Measurements from ENCODE around the gene CXXC5.

Gene CXXC5

GRCh38 chr5:139638090-139638735, 9.9 kb upstream of the CXXC5 start:
- no peak overlapping the region for H3K4me3 ChIP-seq (ENCODE audit: low read depth, low read length)

DNA sequence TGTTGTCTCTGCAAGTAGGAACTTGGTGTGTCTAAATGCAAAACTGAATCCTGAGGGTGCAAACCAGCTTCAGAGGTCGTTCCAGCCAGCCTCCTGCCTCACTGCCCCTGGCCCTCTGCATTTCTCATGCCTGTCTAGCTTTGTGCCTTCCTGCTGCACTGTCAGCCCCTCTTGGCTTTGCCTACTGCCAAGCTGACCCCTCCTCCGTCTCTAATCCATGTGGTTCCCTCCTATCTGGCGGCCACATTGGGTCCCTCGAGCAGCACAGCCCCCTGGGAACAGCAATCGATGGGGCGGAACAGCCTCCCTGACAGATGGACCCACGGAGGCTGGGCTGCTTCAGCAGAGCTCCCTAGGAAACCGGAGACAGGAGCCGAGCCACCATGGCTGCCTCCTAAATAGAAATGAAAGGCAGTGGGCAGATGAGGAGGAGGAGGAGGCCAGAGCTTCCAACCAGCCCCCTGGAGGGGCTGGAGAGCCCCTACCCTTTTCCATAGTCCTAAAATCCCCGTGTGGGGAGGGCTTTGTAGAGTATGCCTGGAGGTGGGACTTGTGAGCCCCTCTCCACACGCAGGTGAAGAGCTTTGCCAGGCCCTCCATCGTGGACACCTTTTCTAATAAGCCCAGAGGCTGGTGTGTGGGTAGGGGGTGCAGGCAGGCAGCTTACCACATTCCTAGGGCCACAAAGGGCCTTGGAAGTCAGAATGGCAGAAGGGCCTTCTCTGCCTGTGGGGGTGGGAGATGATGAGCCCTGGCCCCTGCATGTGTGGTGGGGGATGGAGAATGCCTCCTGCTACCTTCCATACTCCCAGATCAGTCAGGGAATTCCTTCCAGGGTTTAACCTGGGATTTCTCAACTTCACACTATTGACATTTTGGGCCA, 9.2 kb upstream of the CXXC5 start:
- no peak overlapping the region for H3K4me3 ChIP-seq (ENCODE audit: low read depth, low read length)

DNA sequence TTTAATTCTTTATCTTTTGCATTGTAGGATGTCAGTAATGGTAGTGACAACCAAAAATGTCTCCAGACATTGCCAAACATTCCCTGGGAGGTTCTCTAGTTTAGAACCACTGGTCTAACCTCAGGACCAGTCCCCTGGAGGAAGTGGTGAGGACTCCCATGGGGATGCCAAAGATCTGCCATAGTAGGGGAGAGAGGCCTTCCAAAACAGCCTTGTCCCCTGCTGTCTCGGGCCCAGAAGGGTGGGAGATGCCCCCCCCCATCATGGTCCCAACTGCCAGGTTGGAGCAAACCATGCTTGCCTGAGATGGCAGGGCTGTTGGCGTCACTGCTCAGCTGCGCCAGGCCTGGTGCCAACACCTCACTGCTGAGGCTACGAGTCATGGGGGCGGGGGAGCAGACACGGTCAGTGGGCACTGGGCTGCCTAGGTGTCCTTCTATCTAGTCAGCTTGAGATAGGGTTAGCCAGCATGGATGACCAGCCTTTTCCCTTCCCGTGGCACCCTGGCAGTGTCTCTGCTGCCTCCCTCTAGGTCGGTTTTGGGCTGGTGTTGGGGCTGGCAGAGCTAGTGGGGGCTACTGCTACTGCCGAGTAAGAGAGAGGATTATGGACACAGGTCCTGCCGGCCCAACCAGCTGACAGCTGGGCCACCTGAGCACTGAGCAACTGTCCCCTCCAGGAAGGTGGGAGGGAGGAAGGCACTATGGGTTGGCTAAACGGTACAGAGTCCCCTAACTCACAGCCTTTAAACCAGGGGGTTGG, 8.3 kb upstream of the CXXC5 start:
- no peak overlapping the region for H3K4me3 ChIP-seq (ENCODE audit: low read depth, low read length)

GRCh38 chr5:139640421-139641115, 7.6 kb upstream of the CXXC5 start:
- H3K4me3 ChIP-seq (ENCODE audit: low read depth, low read length) = no peak overlapping the region

DNA sequence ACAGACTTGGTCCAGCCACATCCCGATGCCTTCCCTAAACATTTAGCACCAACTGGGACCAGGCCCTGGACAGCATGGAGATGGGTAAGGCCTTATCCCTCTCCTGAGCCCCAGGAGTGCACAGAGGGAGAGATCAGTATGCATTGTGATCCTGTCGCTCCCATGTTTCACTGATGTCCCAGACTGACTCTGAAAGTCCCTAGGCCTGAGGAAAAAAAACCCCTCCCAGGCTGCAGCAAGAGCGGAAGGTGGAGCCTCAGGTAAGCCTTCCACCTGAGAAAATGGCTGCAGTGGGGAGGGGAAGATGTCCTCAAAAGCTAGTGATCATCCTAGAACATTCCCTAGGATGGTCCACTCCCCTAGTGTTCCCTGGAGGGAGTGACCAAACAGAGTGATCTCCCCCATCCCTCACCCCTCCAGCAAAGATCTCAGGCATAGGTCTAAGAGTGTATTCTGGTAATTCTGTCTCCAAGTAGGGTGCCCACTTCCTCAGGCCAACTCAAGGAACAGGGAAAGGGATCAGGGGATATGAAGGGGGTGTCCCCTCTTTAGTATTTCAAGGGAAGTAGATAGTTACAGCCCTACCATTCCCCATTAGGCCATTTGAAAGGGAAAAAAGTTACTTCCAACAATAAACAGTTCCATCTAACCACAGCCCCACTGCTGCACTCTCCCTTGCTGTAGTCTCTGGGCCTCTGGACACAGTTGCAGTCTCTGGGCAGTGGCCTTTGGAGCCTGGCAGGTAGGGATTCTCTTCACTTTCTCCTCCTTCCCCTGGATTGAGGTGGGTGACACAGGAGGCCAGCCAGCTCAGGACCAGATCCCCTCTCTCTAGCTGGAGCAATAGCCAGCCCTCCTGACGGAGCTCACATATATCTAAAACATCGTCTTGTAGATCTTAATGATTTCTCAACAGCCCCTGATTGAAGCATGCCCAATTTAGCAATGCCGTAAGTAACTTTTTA, 6.8 kb upstream of the CXXC5 start:
- no peak overlapping the region for H3K4me3 ChIP-seq (ENCODE audit: low read depth, low read length)

- no peak overlapping the region for H3K4me3 ChIP-seq (ENCODE audit: low read depth, low read length)
Observed at GRCh38 chr5:139642213-139642612, 5.9 kb upstream of the CXXC5 start.

- no peak overlapping the region for H3K4me3 ChIP-seq (ENCODE audit: low read depth, low read length)
Observed at GRCh38 chr5:139642891-139643871, 5.0 kb upstream of the CXXC5 start.

- no peak overlapping the region for H3K4me3 ChIP-seq (ENCODE audit: low read depth, low read length)
Observed at GRCh38 chr5:139644001-139644456, 4.1 kb upstream of the CXXC5 start.

GRCh38 chr5:139644646-139645429, 3.3 kb upstream of the CXXC5 start:
- H3K4me3 ChIP-seq (ENCODE audit: low read depth, low read length) = no peak overlapping the region

DNA sequence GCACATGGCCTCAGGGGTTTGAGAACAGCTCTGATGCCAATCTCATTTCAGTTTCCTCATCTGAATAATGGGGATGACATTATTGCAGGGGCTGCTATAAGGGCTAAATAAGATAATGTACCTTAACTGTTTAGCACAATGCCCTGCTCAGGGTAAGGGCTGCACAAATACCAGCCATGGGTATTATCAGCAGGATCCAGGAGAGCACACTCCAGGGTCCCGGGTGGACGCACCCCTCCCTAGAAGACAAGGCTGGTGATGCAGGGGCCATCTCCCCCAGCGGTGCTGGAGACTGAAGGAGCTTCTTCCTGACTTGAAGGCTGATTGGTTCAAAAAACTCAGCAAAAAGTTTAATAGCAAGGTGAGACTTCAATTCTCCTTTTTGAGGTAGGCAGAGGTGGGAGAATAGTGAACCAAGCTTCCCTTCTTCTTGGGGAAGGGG, 2.7 kb upstream of the CXXC5 start:
- no peak overlapping the region for H3K4me3 ChIP-seq (ENCODE audit: low read depth, low read length)

DNA sequence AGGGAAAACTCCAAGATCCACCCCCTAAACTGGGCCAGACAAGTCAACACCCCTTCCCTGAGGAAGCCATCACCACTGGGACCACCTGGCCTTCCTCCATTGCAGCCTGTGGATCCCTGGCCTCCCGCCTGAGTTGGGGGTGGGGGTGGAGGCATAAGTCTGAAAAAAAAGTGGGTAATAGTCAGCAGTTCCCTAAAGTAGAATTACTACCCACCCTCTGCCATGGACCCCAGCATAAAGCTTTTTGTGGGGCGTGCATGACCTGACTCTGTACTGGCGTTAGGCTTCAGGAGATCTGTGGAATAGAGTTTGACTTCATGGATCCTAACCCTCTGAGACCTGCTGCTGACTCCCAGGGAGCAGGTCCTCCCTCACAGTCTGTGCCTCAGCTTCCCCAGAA, 2.0 kb upstream of the CXXC5 start:
- no peak overlapping the region for H3K4me3 ChIP-seq (ENCODE audit: low read depth, low read length)

- peak overlapping the region; percentile 61 for H3K4me3 ChIP-seq (ENCODE audit: low read depth, low read length)
Observed at GRCh38 chr5:139646912-139647505, 1.1 kb upstream of the CXXC5 start.

- H3K4me3 ChIP-seq (ENCODE audit: low read depth, low read length) = peak overlapping the region; percentile 61
Observed at GRCh38 chr5:139647506-139648204, 494 bp upstream of the CXXC5 start.

DNA sequence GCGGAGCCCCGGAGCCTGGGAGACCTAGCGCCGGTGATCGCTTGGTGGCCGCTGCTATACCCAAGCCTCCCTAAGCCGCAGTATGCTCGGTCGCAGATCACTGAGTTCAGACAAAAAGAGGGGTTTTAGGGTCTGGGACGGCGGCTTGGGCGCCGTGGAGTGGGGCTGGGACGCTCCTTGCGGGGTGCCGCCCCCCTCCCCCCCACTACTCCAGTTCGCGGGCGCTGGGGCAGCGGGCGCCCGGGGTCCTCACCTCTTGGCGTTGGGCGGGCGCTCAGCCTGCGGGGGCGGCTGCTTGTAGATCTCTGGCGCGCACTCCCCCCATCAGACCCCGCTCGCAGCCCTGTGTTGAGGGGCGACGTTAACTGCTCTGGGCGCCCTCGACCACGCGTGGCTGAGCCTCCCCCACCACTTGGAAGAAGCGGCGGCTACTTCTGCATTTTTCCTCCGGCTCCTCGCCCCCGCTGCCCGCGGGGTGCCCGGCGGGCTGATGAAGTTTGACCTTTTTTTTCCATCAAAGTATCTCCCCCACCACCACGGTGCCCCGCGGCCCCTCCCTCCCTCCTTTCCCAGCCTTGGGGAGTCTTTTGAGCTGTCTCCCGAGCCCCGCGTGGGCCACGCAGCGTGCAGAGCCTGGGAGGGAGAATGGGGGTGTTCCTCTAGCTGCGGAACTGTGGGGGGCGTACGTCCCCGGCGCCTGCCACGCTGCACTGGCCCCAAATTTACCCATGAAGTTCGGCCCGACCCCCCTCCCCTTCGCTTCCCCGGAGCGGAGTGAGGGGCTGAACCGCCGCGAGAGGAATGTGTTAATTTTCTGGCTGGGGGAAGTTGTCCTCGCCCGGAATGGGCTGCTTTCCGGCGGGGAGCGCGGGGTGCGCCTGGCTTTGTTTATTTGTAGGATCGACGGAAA, 1.2 kb downstream of the CXXC5 start:
- H3K4me3 ChIP-seq (ENCODE audit: low read depth, low read length) = peak overlapping the region; percentile 86

DNA sequence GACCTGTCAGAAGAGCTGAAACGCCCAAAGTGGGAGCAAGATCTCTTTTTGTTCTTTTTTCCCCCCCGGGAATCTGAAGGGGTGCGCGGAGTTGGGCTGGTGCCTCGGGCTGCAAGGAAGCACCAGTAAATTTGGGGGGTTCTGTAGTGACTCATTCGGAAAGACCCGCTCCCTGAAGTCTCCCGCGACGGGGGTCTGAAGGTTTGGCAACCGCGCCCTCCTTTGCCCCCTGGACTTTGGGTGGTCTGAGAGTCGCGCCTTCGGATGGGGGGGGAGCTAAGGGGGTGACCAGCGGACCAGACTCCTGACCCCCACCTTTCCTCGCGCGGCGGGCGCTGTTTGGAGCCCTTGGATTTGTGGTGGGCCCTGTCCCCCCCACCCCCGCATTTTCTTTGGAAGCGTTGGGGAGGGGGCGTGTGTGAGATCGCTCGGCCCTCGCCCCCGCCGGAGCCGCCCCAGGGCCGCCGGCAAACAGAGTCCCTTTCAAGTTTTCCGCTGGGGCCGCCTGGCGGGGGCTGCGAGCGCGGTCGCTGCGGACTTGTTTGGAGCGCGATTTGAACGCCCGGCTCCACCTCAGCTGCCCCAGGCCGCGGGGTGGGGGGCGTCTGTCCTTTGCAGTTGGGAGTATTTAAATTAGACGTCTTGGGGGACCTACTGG, 2.0 kb downstream of the CXXC5 start:
- H3K4me3 ChIP-seq (ENCODE audit: low read depth, low read length) = peak overlapping the region; percentile 86
